Esophagus squamous epithelium (tissue), 4 donors: ENCODE measurements around the gene DNAAF6.

ENCODE experiments used
- CTCF ChIP-seq, 6 experiments: fragments of 450-650 bp in 4 of 6; fragments of 200-600 bp in 2 of 6; sonication (generic) in 2 of 6; IDR thresholded peaks; one replicate each; pipeline ENCODE4 v1.5.1; 2016 to 2019; ENCODE audit warnings: antibody characterized with exemption in 6 of 6, mild to moderate bottlenecking in 4 of 6, moderate library complexity in 4 of 6
- POLR2A ChIP-seq, 4 donors: fragments of 450-650 bp; IDR thresholded peaks; one replicate each; pipeline ENCODE4 v1.6.1; 2017; ENCODE audit warnings: antibody characterized with exemption in 4 of 4, mild to moderate bottlenecking in 4 of 4, moderate library complexity in 3 of 4

- TF ChIP-seq POLR2A (IDR thresholded peaks at IDR 0.05), result no peak
- no peak for TF ChIP-seq CTCF (IDR thresholded peaks at IDR 0.05)
Measured at GRCh38 chrX:107168257-107168656, 38.2 kb upstream of the DNAAF6 start.
